ENCODE measurements around the gene CLK2. TPM values are rescaled to one million over a fixed set of nuclear protein-coding genes. Genes with fewer than 3 reads are reported as not detected.
A peak's percentile ranks its signal among the peaks of the same experiment; 100 is the strongest.

CLK2 gene
- total and polyA plus RNA-seq, 9 of the 15 experiments (the other 6 are each of a cell fraction or from before 2014, with no cell fraction given), result 13.5 to 81.4 (median 39.6) TPM

DNA sequence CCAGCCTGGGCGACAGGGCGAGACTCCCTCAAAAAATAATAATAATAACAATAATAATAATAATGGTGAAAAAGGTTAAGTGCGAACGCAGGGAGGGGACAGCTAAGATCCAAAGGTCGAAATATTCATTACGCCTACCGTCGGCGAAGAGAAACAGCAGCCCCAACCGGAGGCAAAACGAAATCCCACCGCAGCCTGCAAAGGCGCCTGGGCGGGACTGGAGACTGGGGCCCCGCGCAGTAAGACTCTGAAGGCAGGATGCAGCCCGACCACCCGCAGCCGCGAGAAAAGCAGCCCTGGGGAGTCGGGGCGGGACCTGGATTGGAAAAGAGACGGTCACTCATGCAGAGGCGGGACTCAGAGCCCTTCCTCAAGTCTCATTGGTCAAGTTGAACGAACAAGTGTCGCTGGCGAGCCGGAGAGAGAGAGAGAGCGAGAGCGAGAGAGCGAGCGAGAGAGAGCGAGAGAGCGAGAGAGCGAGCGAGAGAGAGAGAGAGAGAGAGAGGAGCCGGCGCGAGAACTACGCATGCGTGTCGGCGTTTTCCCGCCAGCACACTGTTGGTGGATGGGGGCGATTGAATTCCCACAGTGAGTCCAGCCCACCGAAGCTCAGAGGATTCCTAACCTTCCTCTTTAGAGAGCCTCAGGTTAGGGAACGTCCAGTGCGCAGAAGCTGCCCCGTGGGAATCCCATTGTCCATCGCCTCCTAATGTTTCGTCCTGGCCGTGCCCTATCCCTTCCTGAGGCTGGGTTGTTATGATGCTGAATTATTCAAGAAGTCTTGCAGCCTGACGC is 28.7 kb downstream of the CLK2 start (continued):
- TF ChIP-seq, protein P1, sequence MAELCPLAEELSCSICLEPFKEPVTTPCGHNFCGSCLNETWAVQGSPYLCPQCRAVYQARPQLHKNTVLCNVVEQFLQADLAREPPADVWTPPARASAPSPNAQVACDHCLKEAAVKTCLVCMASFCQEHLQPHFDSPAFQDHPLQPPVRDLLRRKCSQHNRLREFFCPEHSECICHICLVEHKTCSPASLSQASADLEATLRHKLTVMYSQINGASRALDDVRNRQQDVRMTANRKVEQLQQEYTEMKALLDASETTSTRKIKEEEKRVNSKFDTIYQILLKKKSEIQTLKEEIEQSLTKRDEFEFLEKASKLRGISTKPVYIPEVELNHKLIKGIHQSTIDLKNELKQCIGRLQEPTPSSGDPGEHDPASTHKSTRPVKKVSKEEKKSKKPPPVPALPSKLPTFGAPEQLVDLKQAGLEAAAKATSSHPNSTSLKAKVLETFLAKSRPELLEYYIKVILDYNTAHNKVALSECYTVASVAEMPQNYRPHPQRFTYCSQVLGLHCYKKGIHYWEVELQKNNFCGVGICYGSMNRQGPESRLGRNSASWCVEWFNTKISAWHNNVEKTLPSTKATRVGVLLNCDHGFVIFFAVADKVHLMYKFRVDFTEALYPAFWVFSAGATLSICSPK (IDR thresholded peaks at IDR 0.05; ENCODE audit: borderline replicate concordance), result peak; percentile 60; the same call in 1 of the 2 replicates
- no peak for TF ChIP-seq MXI1 (IDR thresholded peaks at IDR 0.05; ENCODE audit: low read depth, low read length)
- no peak for TF ChIP-seq POLR3G (IDR thresholded peaks at IDR 0.05; ENCODE audit: extremely low read depth, insufficient read length, insufficient replicate concordance)
- 0 out of 2 replicates have a peak, but pooled peaks have one; percentile 54 for TF ChIP-seq ZBTB17 (CRISPR knock-in tag; IDR thresholded peaks at IDR 0.05)
- peak; percentile 81 for TF ChIP-seq ZNF766 (CRISPR knock-in tag; conservative IDR thresholded peaks at IDR 0.05)
- peak; percentile 81; the same call in 1 of the 2 replicates for TF ChIP-seq ZNF584 (CRISPR knock-in tag; IDR thresholded peaks at IDR 0.05; ENCODE audit: low read depth)
- TF ChIP-seq CREB1 (IDR thresholded peaks at IDR 0.05), result peak; percentile 79
- peak; percentile 90 for TF ChIP-seq CREB1 (CRISPR knock-in tag; IDR thresholded peaks at IDR 0.05)
- TF ChIP-seq, protein P2, sequence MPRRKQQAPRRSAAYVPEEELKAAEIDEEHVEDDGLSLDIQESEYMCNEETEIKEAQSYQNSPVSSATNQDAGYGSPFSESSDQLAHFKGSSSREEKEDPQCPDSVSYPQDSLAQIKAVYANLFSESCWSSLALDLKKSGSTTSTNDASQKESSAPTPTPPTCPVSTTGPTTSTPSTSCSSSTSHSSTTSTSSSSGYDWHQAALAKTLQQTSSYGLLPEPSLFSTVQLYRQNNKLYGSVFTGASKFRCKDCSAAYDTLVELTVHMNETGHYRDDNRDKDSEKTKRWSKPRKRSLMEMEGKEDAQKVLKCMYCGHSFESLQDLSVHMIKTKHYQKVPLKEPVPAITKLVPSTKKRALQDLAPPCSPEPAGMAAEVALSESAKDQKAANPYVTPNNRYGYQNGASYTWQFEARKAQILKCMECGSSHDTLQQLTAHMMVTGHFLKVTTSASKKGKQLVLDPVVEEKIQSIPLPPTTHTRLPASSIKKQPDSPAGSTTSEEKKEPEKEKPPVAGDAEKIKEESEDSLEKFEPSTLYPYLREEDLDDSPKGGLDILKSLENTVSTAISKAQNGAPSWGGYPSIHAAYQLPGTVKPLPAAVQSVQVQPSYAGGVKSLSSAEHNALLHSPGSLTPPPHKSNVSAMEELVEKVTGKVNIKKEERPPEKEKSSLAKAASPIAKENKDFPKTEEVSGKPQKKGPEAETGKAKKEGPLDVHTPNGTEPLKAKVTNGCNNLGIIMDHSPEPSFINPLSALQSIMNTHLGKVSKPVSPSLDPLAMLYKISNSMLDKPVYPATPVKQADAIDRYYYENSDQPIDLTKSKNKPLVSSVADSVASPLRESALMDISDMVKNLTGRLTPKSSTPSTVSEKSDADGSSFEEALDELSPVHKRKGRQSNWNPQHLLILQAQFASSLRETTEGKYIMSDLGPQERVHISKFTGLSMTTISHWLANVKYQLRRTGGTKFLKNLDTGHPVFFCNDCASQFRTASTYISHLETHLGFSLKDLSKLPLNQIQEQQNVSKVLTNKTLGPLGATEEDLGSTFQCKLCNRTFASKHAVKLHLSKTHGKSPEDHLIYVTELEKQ (CRISPR knock-in tag; IDR thresholded peaks at IDR 0.05), result peak; percentile 43; the same call in 1 of the 2 replicates
- TF ChIP-seq MTA1 (IDR thresholded peaks at IDR 0.05; ENCODE audit: borderline replicate concordance), result peak; percentile 97
- TF ChIP-seq, protein P3, sequence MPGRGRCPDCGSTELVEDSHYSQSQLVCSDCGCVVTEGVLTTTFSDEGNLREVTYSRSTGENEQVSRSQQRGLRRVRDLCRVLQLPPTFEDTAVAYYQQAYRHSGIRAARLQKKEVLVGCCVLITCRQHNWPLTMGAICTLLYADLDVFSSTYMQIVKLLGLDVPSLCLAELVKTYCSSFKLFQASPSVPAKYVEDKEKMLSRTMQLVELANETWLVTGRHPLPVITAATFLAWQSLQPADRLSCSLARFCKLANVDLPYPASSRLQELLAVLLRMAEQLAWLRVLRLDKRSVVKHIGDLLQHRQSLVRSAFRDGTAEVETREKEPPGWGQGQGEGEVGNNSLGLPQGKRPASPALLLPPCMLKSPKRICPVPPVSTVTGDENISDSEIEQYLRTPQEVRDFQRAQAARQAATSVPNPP (IDR thresholded peaks at IDR 0.05; ENCODE audit: borderline replicate concordance, insufficient read depth, insufficient read length), result no peak
- TF ChIP-seq FOSL1 (tag; conservative IDR thresholded peaks at IDR 0.05), result peak; percentile 76
- TF ChIP-seq, protein P4, sequence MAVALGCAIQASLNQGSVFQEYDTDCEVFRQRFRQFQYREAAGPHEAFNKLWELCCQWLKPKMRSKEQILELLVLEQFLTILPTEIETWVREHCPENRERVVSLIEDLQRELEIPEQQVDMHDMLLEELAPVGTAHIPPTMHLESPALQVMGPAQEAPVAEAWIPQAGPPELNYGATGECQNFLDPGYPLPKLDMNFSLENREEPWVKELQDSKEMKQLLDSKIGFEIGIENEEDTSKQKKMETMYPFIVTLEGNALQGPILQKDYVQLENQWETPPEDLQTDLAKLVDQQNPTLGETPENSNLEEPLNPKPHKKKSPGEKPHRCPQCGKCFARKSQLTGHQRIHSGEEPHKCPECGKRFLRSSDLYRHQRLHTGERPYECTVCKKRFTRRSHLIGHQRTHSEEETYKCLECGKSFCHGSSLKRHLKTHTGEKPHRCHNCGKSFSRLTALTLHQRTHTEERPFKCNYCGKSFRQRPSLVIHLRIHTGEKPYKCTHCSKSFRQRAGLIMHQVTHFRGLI (CRISPR knock-in tag; IDR thresholded peaks at IDR 0.05), result 0 out of 2 replicates have a peak, but pooled peaks have one; percentile 15
- no peak for TF ChIP-seq FOXJ3 (CRISPR knock-in tag; IDR thresholded peaks at IDR 0.05)
- TF ChIP-seq, protein P5, sequence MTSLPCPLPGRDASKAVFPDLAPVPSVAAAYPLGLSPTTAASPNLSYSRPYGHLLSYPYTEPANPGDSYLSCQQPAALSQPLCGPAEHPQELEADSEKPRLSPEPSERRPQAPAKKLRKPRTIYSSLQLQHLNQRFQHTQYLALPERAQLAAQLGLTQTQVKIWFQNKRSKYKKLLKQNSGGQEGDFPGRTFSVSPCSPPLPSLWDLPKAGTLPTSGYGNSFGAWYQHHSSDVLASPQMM (CRISPR knock-in tag; IDR thresholded peaks at IDR 0.05), result no peak
